ENCODE results near the gene NUDT14. TPM values are rescaled to one million over a fixed set of nuclear protein-coding genes. Genes with fewer than 3 reads are reported as not detected.
A peak's percentile ranks its signal among the peaks of the same experiment; 100 is the strongest.

NUDT14 gene
- total RNA-seq, 1 donor from 2014 or later: 5.5 TPM

GRCh38 chr14:105157872-105158271 lies 23.2 kb downstream of the NUDT14 start:
- H3K9me3 Mint-ChIP-seq: no peaks in the 10 kb centered on the region
- no peaks in the 10 kb centered on the region for H3F3A ChIP-seq (ENCODE audit: low read depth)
- H3K4me3 Mint-ChIP-seq: no peak overlapping the region
- no peak overlapping the region for H3K4me3 ChIP-seq
- no peaks in the 10 kb centered on the region for H3K9me3 ChIP-seq (ENCODE audit: low read depth)
- H3K36me3 Mint-ChIP-seq: no peaks in the 10 kb centered on the region
- H3K27ac Mint-ChIP-seq: no peak overlapping the region
- no peak for TF ChIP-seq CTCF (IDR thresholded peaks at IDR 0.05)
- no peak for TF ChIP-seq EZH2 (IDR thresholded peaks at IDR 0.05)
- no peak for TF ChIP-seq EZH2phosphoT487 (IDR thresholded peaks at IDR 0.05)
- no peaks in the 10 kb centered on the region for H3K36me3 ChIP-seq
- H2AFZ ChIP-seq (replicated peaks): no peak overlapping the region
- no peaks in the 10 kb centered on the region for H3K27me3 ChIP-seq
- no peak for DNase-seq (ENCODE audit: low spot score)
- no peaks in the 10 kb centered on the region for H3K79me2 ChIP-seq (ENCODE audit: low read depth)
- peaks cover 3% of the 10 kb centered on the region for H3K27me3 Mint-ChIP-seq (ENCODE audit: insufficient read depth, low read depth)
- H3K4me2 ChIP-seq: no peak overlapping the region
- no peaks in the 10 kb centered on the region for H3K4me1 Mint-ChIP-seq
- peaks cover 10% of the 10 kb centered on the region for H3K4me1 ChIP-seq
- H3K9ac ChIP-seq: no peak overlapping the region
- H4K20me1 ChIP-seq (ENCODE audit: low read depth): no peaks in the 10 kb centered on the region
- no peak overlapping the region for H3K27ac ChIP-seq

- Histone ChIP-seq H3K4me2 (no peak overlapping the region), H3K9me3 (ENCODE audit: low read depth) (no peaks in the 10 kb centered on the region), H3K4me1 (peaks cover 9% of the 10 kb centered on the region), H3K27ac (no peak overlapping the region), H3F3A (ENCODE audit: low read depth) (no peaks in the 10 kb centered on the region), H3K36me3 (no peaks in the 10 kb centered on the region), H2AFZ (replicated peaks) (no peak overlapping the region), H3K27me3 (no peaks in the 10 kb centered on the region), H3K4me3 (no peak overlapping the region), H3K9ac (no peak overlapping the region), H4K20me1 (ENCODE audit: low read depth) (no peaks in the 10 kb centered on the region), H3K79me2 (ENCODE audit: low read depth) (no peaks in the 10 kb centered on the region)
- H3K4me1 Mint-ChIP-seq: no peaks in the 10 kb centered on the region
- H3K27ac Mint-ChIP-seq: no peak overlapping the region
- H3K9me3 Mint-ChIP-seq: no peaks in the 10 kb centered on the region
- DNase-seq (ENCODE audit: low spot score): no peak
- peaks cover 3% of the 10 kb centered on the region for H3K27me3 Mint-ChIP-seq (ENCODE audit: insufficient read depth, low read depth)
- H3K4me3 Mint-ChIP-seq: no peak overlapping the region
- no peaks in the 10 kb centered on the region for H3K36me3 Mint-ChIP-seq
- TF ChIP-seq CTCF (IDR thresholded peaks at IDR 0.05) (no peak), EZH2phosphoT487 (IDR thresholded peaks at IDR 0.05) (no peak)
Observed at GRCh38 chr14:105156414-105157375, 24.4 kb downstream of the NUDT14 start.

- H3K9me3 ChIP-seq (ENCODE audit: low read depth): no peaks in the 10 kb centered on the region
- H3K27me3 ChIP-seq: no peaks in the 10 kb centered on the region
- H3K4me3 ChIP-seq: no peak overlapping the region
- H3K9me3 Mint-ChIP-seq: no peaks in the 10 kb centered on the region
- no peaks in the 10 kb centered on the region for H3K36me3 Mint-ChIP-seq
- no peaks in the 10 kb centered on the region for H3K4me1 Mint-ChIP-seq
- H2AFZ ChIP-seq (replicated peaks): no peak overlapping the region
- no peak overlapping the region for H3K27ac Mint-ChIP-seq
- peaks cover under 1% of the 10 kb centered on the region for H3K27me3 Mint-ChIP-seq (ENCODE audit: insufficient read depth, low read depth)
- no peaks in the 10 kb centered on the region for H4K20me1 ChIP-seq (ENCODE audit: low read depth)
- H3K4me3 Mint-ChIP-seq: no peak overlapping the region
- no peak for DNase-seq (ENCODE audit: low spot score)
- no peak overlapping the region for H3K27ac ChIP-seq
- H3F3A ChIP-seq (ENCODE audit: low read depth): no peaks in the 10 kb centered on the region
- H3K79me2 ChIP-seq (ENCODE audit: low read depth): no peaks in the 10 kb centered on the region
- no peak for TF ChIP-seq EZH2 (IDR thresholded peaks at IDR 0.05)
- TF ChIP-seq EZH2phosphoT487 (IDR thresholded peaks at IDR 0.05): no peak
- TF ChIP-seq CTCF (IDR thresholded peaks at IDR 0.05): no peak
- H3K36me3 ChIP-seq: no peaks in the 10 kb centered on the region
- peak overlapping the region; percentile 13 for H3K4me2 ChIP-seq
- peaks cover 9% of the 10 kb centered on the region for H3K4me1 ChIP-seq
- H3K9ac ChIP-seq: no peak overlapping the region
Observed at GRCh38 chr14:105155681-105156413, 25.3 kb downstream of the NUDT14 start.
